HG02981 (cell line): ENCODE data around the gene MACF1.

Source experiments
- ATAC-seq: cut with Tn5 transposase; IDR thresholded peaks from one replicate; pipeline ENCODE4 v1.9.1; 2021; ENCODE audit warnings: mild to moderate bottlenecking, moderate library complexity; ENCODE audit not compliant: unreplicated experiment

The MACF1 gene

GRCh38 chr1:39292401-39292800, 87.9 kb downstream of the MACF1 start:
- no peak for ATAC-seq

GRCh38 chr1:39293375-39294070, 89.0 kb downstream of the MACF1 start:
- no peak for ATAC-seq

- ATAC-seq, result no peak
Observed at GRCh38 chr1:39294531-39294930, 90.0 kb downstream of the MACF1 start.

- no peak for ATAC-seq
Observed at GRCh38 chr1:39295901-39296300, 91.4 kb downstream of the MACF1 start.

- ATAC-seq, result no peak
Observed at GRCh38 chr1:39297551-39297950, 93.1 kb downstream of the MACF1 start.

- no peak for ATAC-seq
Observed at GRCh38 chr1:39301606-39302005, 97.1 kb downstream of the MACF1 start.

- no peak for ATAC-seq
Observed at GRCh38 chr1:39305555-39305954, 101.1 kb downstream of the MACF1 start.

- ATAC-seq, result no peak
Observed at GRCh38 chr1:39310015-39310414, 105.5 kb downstream of the MACF1 start.

- no peak for ATAC-seq
Observed at GRCh38 chr1:39310691-39311090, 106.2 kb downstream of the MACF1 start.

GRCh38 chr1:39317111-39317510, 112.6 kb downstream of the MACF1 start:
- ATAC-seq, result no peak

- ATAC-seq, result no peak
Observed at GRCh38 chr1:39317910-39318633, 113.6 kb downstream of the MACF1 start.

- ATAC-seq, result peak; percentile 44
Observed at GRCh38 chr1:39321979-39322378, 117.5 kb downstream of the MACF1 start.

- ATAC-seq, result no peak
Observed at GRCh38 chr1:39322431-39322830, 117.9 kb downstream of the MACF1 start.

- ATAC-seq, result no peak
Observed at GRCh38 chr1:39324888-39325287, 120.4 kb downstream of the MACF1 start.

- ATAC-seq, result no peak
Observed at GRCh38 chr1:39326836-39327235, 122.3 kb downstream of the MACF1 start.

GRCh38 chr1:39328095-39328494, 123.6 kb downstream of the MACF1 start:
- no peak for ATAC-seq

GRCh38 chr1:39328586-39329121, 124.2 kb downstream of the MACF1 start:
- ATAC-seq, result no peak

- no peak for ATAC-seq
Observed at GRCh38 chr1:39331647-39332046, 127.2 kb downstream of the MACF1 start.

GRCh38 chr1:39332291-39332690, 127.8 kb downstream of the MACF1 start:
- ATAC-seq, result no peak

GRCh38 chr1:39332828-39333227, 128.3 kb downstream of the MACF1 start:
- ATAC-seq, result no peak

GRCh38 chr1:39333296-39333695, 128.8 kb downstream of the MACF1 start:
- no peak for ATAC-seq

- no peak for ATAC-seq
Observed at GRCh38 chr1:39335216-39335615, 130.7 kb downstream of the MACF1 start.
